B cell (primary cell): ENCODE measurements around the gene NUMA1. TPM values are rescaled to one million over a fixed set of nuclear protein-coding genes. Genes with fewer than 3 reads are reported as not detected.

Experiments
- ATAC-seq: fragments of 200-7000 bp; cut with Tn5 transposase; one replicate; pipeline ENCODE4 v1.10.0; 2021; ENCODE audit warnings: low read depth, mild to moderate bottlenecking, moderate number of reproducible peaks, moderate library complexity
- CTCF ChIA-PET: fragments of 350-600 bp; sonication (Branson Sonifier 250); formaldehyde crosslinking; loops from one replicate; lab custom pipeline; 2021; ENCODE audit warnings: antibody characterized with exemption, inconsistent platforms; lab: Charles Lee
- POLR2A ChIA-PET: fragments of 350-600 bp; sonication (Branson Sonifier 250); formaldehyde crosslinking; loops from one replicate; lab custom pipeline; 2021; ENCODE audit warnings: antibody characterized with exemption; lab: Charles Lee
- DNase-seq: peaks from one replicate; pipeline ENCODE4 v3.0.0; 2013
- H2AFZ ChIP-seq: 2 replicates; pipeline ENCODE4 v1.6.1; 2012; ENCODE audit warnings: mild to moderate bottlenecking, low read depth, low read length; ENCODE audit not compliant: insufficient read depth, poor library complexity, severe bottlenecking
- H3K27ac ChIP-seq, 2 donors: 1 replicate in 1 of 2; 2 replicates in 1 of 2; pipeline ENCODE4 v1.5.1; 2012 to 2013; ENCODE audit warnings: low read length in 2 of 2, mild to moderate bottlenecking in 2 of 2, moderate library complexity in 1 of 2
- H3K27me3 ChIP-seq, 4 experiments: fragments of 200-600 bp in 1 of 4; sonication (generic) in 1 of 4; replicated peaks in 1 of 4; 1 replicate in 2 of 4; 2 replicates in 2 of 4; pipeline versions ENCODE4 v1.6.1 to v1.7.0; 2013 to 2016; ENCODE audit warnings: low read length in 3 of 4, mild to moderate bottlenecking in 2 of 4, mixed read lengths in 1 of 4, moderate library complexity in 1 of 4; ENCODE audit not compliant: insufficient read depth in 4 of 4, control insufficient read depth in 3 of 4; ENCODE audit errors: control extremely low read depth in 1 of 4
- H3K36me3 ChIP-seq, 2 experiments: replicated peaks in 1 of 2; 1 replicate in 1 of 2; 2 replicates in 1 of 2; pipeline versions ENCODE4 v1.6.1 to v1.7.1; 2013; ENCODE audit warnings: low read length in 1 of 2; ENCODE audit not compliant: insufficient read depth in 2 of 2, control insufficient read depth in 1 of 2; ENCODE audit errors: control extremely low read depth in 1 of 2, extremely low read depth in 1 of 2
- H3K4me1 ChIP-seq, 2 donors: fragments of 200-600 bp in 1 of 2; sonication (generic) in 1 of 2; 1 replicate in 1 of 2; 2 replicates in 1 of 2; pipeline versions ENCODE4 v1.5.1 to v1.6.1; 2013 to 2017; ENCODE audit warnings: low read length in 2 of 2; ENCODE audit not compliant: control insufficient read depth in 2 of 2, insufficient read depth in 2 of 2
- H3K4me2 ChIP-seq: replicated peaks from 2 replicates; pipeline ENCODE3; 2012; ENCODE audit warnings: mild to moderate bottlenecking, low read depth, low read length; ENCODE audit not compliant: poor library complexity, severe bottlenecking
- H3K4me3 ChIP-seq, 5 experiments: fragments of 200-600 bp in 1 of 5; sonication (generic) in 1 of 5; 1 replicate in 3 of 5; 2 replicates in 2 of 5; pipeline versions ENCODE4 v1.5.1 to v1.7.0; 2011 to 2016; ENCODE audit warnings: low read length in 4 of 5, mild to moderate bottlenecking in 4 of 5, low read depth in 2 of 5, control low read depth in 1 of 5, moderate library complexity in 1 of 5; ENCODE audit not compliant: insufficient read depth in 1 of 5; ENCODE audit errors: control extremely low read depth in 1 of 5, extremely low read depth in 1 of 5
- H3K79me2 ChIP-seq: fragments of 200-600 bp; sonication (generic); one replicate; pipeline ENCODE4 v1.6.0; 2016; ENCODE audit warnings: low read length; ENCODE audit not compliant: control insufficient read depth, insufficient read depth
- H3K9ac ChIP-seq: fragments of 200-600 bp; sonication (generic); 2 replicates; pipeline ENCODE4 v1.6.1; 2017; ENCODE audit warnings: mild to moderate bottlenecking, low read length, moderate library complexity
- H3K9me3 ChIP-seq, 3 donors: one replicate each; pipeline versions ENCODE4 v1.6.1 to v1.7.1; 2013; ENCODE audit warnings: low read length in 2 of 3; ENCODE audit not compliant: control insufficient read depth in 2 of 3, insufficient read depth in 1 of 3; ENCODE audit errors: control extremely low read depth in 1 of 3
- H4K20me1 ChIP-seq: 2 replicates; pipeline ENCODE4 v1.6.0; 2012; ENCODE audit warnings: mild to moderate bottlenecking, low read length; ENCODE audit not compliant: insufficient read depth, control insufficient read depth, poor library complexity, severe bottlenecking
- H3K27ac Mint-ChIP-seq: one replicate; pipeline ENCODE4 v1.8.0; 2021; ENCODE audit warnings: mixed read lengths
- H3K27me3 Mint-ChIP-seq: one replicate; pipeline ENCODE4 v1.8.0; 2021; ENCODE audit warnings: mixed read lengths
- H3K4me1 Mint-ChIP-seq: one replicate; pipeline ENCODE4 v1.8.0; 2021; ENCODE audit warnings: mixed read lengths
- H3K4me3 Mint-ChIP-seq: one replicate; pipeline ENCODE4 v1.8.0; 2021; ENCODE audit warnings: mixed read lengths
- H3K9me3 Mint-ChIP-seq: one replicate; pipeline ENCODE4 v1.8.0; 2022; ENCODE audit warnings: mixed read lengths; ENCODE audit not compliant: insufficient read depth
- CTCF ChIP-seq: fragments of 200-600 bp; IDR thresholded peaks from one replicate; pipeline ENCODE4 v1.8.0; 2022; ENCODE audit warnings: antibody characterized with exemption, mild to moderate bottlenecking
- EZH2 ChIP-seq: IDR thresholded peaks from 2 replicates; pipeline ENCODE4 v1.6.1; 2012; ENCODE audit warnings: borderline replicate concordance, low read depth, mild to moderate bottlenecking, moderate library complexity, low read length; ENCODE audit not compliant: insufficient read depth, poor library complexity, severe bottlenecking
- WGBS: methylation state at CpG from one replicate; pipeline ENCODE4 v1.1.5; 2013; ENCODE audit warnings: missing lambda C conversion rate; ENCODE audit not compliant: insufficient coverage; 5-methylcytosine and 5-hydroxymethylcytosine counted together
- intact Hi-C: fragments of 100-400 bp; cut with micrococcal nuclease; formaldehyde crosslinking; loops from one replicate; pipeline ENCODE4 v1.10.0; 2022
- polyA plus RNA-seq: library from polyadenylated mRNA; depleted of rRNA; stranded (reverse); fragments of >200 nt; gene quantifications from 2 replicates; pipeline ENCODE4 v1.2.3, GENCODE V29; 2012
- total RNA-seq, 2 donors: library from RNA; stranded (reverse); fragments of 120-200 nt in 1 of 2; gene quantifications; 1 replicate in 1 of 2; 2 replicates in 1 of 2; pipeline versions ENCODE4 v1.2.3 to v1.2.4, GENCODE V29; 2013 to 2022

Gene NUMA1
- total and polyA plus RNA-seq, 2 donors (not counting 1 experiment from before 2014, with no cell fraction given) = 186 to 300 TPM

- Histone ChIP-seq H3K27ac (no peak overlapping the region), H3K79me2 (peaks cover 15% of the 10 kb centered on the region), H3K4me1 (peaks cover 17 to 22% of the 10 kb centered on the region in 2 donors), H4K20me1 (peaks cover 10% of the 10 kb centered on the region), H3K27me3 (no peaks in the 10 kb centered on the region), H3K9ac (no peak overlapping the region), H3K4me2 (no peak overlapping the region), H3K9me3 (no peaks in the 10 kb centered on the region), H3K36me3 (peaks cover 2 to 75% of the 10 kb centered on the region in 2 experiments), H3K4me3 (no peak overlapping the region), H2AFZ (no peak overlapping the region)
- Mint-ChIP-seq H3K4me1 (peaks cover 30% of the 10 kb centered on the region), H3K4me3 (no peak overlapping the region), H3K27ac (no peak overlapping the region), H3K9me3 (no peaks in the 10 kb centered on the region), H3K27me3 (no peaks in the 10 kb centered on the region)
- ATAC-seq (no peak), DNase-seq (no peak)
- ChIA-PET POLR2A (no interaction called here), CTCF (interaction anchor here (0.9 to 1.5 kb wide), 3 partner anchors 25 to 88 kb away, joined by 3 to 5 read pairs (median 4); no protein-coding TSS in a partner anchor)
- intact Hi-C loops = no loop called here
- TF ChIP-seq EZH2 (no peak), CTCF (no peak)
- 97% methylated on average over 8 of the region's 12 CpGs for WGBS
Observed at GRCh38 chr11:72002841-72003775, 77.2 kb downstream of the NUMA1 start.
